IPS-NIHi11 (cell line): ENCODE data around the gene ZNF474.

Experiments
- DNase-seq: peaks from one replicate; pipeline ENCODE4 v3.0.0; 2012; ENCODE audit warnings: mixed read lengths, low spot score

ZNF474 gene

GRCh38 chr5:122180863-122181548, 51.7 kb downstream of the ZNF474 start:
- DNase-seq, result no peak

- no peak for DNase-seq
Observed at GRCh38 chr5:122181863-122182262, 52.5 kb downstream of the ZNF474 start.

GRCh38 chr5:122182491-122182921, 53.2 kb downstream of the ZNF474 start:
- DNase-seq, result peak; percentile 25

- peak; percentile 29 for DNase-seq
Observed at GRCh38 chr5:122183098-122183787, 53.9 kb downstream of the ZNF474 start.

- no peak for DNase-seq
Observed at GRCh38 chr5:122183788-122184170, 54.4 kb downstream of the ZNF474 start.

GRCh38 chr5:122184676-122185255, 55.4 kb downstream of the ZNF474 start:
- no peak for DNase-seq

- DNase-seq, result no peak
Observed at GRCh38 chr5:122187426-122187825, 58.1 kb downstream of the ZNF474 start.

GRCh38 chr5:122190156-122190555, 60.8 kb downstream of the ZNF474 start:
- DNase-seq, result no peak

- peak; percentile 80 for DNase-seq
Observed at GRCh38 chr5:122192497-122193496, 63.5 kb downstream of the ZNF474 start.

- DNase-seq, result peak; percentile 64
Observed at GRCh38 chr5:122195802-122196394, 66.6 kb downstream of the ZNF474 start.

- DNase-seq, result no peak
Observed at GRCh38 chr5:122199146-122199545, 69.8 kb downstream of the ZNF474 start.

- no peak for DNase-seq
Observed at GRCh38 chr5:122200450-122200849, 71.1 kb downstream of the ZNF474 start.

- no peak for DNase-seq
Observed at GRCh38 chr5:122200865-122201264, 71.5 kb downstream of the ZNF474 start.

GRCh38 chr5:122201365-122201764, 72.0 kb downstream of the ZNF474 start:
- no peak for DNase-seq

- no peak for DNase-seq
Observed at GRCh38 chr5:122202952-122203351, 73.6 kb downstream of the ZNF474 start.
